HG03108 (cell line): ENCODE measurements around the gene TINAG.

ENCODE experiments used
- ATAC-seq: cut with Tn5 transposase; IDR thresholded peaks from one replicate; pipeline ENCODE4 v1.9.1; 2021; ENCODE audit warnings: moderate library complexity; ENCODE audit not compliant: unreplicated experiment

The TINAG gene, protein sequence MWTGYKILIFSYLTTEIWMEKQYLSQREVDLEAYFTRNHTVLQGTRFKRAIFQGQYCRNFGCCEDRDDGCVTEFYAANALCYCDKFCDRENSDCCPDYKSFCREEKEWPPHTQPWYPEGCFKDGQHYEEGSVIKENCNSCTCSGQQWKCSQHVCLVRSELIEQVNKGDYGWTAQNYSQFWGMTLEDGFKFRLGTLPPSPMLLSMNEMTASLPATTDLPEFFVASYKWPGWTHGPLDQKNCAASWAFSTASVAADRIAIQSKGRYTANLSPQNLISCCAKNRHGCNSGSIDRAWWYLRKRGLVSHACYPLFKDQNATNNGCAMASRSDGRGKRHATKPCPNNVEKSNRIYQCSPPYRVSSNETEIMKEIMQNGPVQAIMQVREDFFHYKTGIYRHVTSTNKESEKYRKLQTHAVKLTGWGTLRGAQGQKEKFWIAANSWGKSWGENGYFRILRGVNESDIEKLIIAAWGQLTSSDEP

DNA sequence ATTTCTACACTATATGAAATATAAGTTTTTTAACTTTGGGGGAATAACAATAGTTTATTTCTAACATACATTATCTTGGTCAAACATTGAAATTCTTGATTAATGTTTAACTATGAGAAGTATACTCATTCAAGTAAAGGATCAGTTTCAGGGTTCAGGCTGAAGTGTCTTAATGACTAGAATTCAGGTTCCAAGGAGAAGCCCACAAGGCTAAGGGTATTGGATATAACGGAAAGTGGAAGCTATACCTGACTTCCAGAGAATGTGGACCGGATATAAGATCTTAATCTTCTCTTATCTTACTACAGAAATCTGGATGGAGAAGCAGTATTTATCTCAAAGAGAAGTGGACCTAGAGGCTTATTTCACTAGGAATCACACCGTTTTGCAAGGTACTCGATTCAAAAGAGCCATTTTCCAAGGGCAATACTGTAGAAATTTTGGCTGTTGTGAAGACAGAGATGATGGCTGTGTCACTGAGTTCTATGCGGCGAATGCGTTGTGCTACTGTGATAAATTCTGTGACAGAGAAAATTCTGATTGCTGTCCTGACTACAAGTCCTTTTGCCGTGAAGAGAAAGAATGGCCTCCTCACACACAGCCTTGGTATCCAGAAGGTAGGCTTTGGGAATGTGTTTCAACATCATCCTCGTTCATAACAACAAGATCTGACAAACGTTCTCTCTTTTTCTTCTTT, at the start of gene TINAG:
TSS of gene TINAG (plus strand) at position 153 of the 697 bp plus-strand sequence. CDS start at position 263, 110 bp downstream.
- ATAC-seq = peak; percentile 40

DNA sequence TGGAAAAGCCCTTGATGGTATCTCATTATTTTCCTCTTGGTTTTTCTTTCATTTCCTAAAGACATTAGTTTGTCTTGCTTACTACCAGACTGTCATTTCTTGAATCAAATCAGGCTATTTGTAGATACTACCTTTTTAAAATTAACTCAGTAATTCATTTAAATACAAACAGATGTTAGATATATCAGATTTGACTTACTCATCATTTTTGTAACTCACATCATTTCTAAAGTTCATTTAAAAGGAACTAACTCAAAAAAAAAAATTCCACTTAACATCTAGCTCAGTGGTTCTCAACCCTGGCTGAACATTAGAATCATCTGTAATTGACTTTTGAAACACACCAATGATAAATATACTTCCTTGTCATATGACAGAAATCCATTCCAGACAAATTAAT, 48.2 kb upstream of the TINAG start:
- ATAC-seq = no peak

DNA sequence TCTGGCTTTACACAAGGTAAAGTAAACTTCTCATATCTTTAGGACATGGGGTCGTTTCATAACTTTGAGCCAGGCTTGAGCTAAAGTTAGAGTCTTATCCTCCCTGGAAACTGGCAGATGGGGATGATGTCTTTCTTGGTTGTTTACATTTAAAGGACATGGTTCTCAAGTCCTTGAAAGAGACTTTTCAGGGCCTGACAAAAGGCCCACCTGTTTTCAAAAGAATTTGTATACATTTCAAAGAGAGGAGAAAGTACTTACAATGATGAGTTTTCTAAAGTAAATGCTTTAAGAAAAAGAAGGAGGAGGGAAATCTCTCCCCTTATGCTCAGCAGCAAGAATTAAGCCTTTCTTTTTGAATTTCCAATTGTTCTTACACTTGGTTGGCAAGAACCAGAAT, 45.7 kb upstream of the TINAG start:
- ATAC-seq = no peak

- ATAC-seq = no peak
These were observed 45.3 kb upstream of the TINAG start for GRCh38 chr6:54262971-54263370.

DNA sequence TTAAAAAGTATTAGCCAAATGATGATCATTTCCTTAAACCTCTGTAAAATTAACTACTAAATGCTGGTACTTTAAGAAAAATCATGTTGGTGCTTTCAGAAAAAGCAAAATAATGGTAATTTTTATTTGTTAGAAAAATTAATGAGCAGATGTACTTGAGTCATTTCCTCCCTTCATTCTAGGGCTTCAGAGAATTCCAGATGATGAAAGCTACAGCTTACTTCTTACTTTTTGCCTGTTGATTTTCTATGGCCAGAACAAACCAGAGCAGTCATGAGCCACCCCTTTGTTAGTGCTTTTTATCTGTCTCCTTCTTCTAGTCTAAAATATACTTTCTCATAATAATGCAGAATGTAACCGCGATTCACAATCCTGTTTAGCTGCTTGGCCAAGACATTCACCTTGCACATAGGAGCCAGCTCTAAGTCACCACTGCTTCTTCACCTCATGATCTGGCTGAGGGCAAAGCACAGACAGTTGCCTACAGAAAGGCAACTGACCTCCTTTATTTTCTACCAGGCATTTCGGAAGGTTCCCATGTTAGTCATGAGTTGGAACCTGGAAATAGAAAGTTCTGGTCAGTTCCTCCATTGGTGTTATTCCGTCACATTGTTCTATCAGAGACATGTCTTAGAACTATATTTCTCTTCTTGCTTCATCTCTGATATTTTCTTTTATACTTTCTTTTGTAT, 43.5 kb upstream of the TINAG start:
- no peak for ATAC-seq

DNA sequence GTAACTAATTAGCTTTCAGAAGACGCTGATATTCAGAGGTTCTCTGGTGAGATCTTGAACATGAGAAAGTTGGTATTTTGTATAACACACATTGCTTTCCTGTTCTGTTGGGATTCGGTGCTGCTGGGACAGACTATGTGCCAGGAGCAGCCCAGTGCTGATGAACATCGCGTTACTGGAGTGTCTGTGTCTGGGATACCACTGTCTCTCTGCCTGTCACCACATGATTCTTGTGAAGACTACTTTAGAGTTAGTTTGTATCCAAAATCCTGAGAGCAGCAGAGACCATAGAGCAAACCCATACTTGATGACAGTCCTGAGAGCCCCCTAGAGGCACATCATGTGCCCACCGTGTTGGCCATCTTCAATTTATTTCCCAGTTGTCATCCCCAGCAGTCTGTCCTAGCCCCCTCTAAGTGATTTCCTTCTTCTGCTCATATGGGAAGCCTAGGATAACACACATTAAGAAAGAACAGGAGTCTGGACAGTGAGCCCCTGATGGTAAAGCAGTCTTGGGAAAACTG, 41.8 kb upstream of the TINAG start:
- ATAC-seq = no peak

DNA sequence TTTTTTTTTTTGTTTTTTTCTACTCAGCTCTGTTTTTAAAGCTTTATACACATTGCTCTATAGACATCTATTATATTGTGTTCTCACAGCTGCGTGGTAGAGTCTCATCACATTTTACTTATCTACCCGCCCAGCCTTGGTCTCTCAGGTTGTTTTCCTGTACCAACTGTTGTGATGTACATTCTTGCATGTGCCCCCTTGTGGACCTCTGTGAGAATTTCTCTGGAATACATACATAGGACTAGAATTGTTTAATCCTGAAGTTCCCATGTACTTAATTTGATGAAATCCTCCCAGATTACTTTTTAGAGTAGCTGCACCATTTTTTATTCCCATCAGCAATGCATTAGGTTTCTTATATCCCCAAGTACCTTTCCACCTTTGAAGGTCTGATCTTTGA, 40.4 kb upstream of the TINAG start:
- no peak for ATAC-seq

DNA sequence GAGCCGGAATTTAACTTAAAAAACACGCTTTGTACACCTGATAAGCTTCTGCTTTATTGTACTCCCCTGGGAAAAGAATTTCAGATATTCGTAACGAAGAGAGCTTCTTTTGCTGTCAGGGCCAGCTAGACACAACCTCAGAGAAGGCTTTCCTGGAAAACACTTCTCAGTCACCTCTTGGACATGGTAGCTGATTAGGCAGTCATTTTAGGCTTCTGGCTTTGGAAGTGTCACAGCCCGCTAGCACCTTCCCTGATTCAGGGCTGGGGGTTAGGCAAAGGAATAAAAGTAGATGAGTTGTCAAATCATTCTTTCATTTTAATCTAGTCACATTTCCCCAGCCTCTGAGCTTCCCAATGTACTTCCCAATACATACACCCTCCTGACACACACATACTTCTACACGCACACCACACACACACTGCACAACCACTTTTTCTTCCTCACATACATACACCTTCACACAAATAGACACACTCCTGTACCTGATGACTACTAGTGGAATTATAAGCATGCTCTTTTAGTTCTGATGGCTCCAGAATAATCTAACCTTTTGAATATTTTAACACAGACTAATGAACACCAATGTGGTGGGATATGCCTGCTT, 34.9 kb upstream of the TINAG start:
- no peak for ATAC-seq

DNA sequence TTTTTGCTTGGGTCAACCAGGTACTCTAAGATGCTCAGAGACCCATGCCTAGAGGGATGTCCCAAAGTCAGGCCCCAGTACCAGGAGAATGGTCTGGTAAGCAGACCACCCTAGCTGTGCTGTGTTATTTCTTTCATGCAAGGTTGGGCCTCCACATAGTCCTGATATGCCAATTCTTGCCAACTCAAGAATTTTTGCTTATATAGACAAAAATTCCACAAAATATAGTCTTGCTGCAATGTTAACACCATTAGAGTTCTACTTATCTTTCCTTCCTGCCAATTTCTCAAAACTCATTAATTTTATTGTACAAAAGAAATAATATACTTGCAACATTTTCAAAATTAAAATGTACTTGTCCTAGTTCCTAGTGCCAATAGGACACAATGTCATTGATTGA, 33.9 kb upstream of the TINAG start:
- no peak for ATAC-seq

DNA sequence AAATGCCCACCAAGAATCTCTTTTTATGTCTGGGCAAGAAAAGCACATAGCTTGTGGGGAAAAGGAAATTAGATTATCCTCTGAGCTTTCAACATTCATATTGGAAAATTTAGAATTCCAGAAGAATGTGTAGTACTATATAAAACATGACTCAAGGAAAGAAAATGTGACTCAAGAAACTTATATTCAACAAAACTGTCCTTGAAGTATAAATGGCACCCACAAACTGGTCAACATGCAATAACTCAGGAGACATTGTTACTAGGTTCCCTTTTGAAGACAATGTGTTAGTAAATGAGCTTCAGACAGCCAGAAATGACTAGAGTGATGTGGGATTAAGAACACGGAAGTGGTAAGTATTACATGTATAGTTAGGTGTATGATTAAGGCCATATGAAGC, 26.1 kb upstream of the TINAG start:
- no peak for ATAC-seq

GRCh38 chr6:54284161-54284860, 23.9 kb upstream of the TINAG start:
- ATAC-seq = no peak

- no peak for ATAC-seq
These were observed 22.6 kb upstream of the TINAG start for GRCh38 chr6:54285595-54285994.

DNA sequence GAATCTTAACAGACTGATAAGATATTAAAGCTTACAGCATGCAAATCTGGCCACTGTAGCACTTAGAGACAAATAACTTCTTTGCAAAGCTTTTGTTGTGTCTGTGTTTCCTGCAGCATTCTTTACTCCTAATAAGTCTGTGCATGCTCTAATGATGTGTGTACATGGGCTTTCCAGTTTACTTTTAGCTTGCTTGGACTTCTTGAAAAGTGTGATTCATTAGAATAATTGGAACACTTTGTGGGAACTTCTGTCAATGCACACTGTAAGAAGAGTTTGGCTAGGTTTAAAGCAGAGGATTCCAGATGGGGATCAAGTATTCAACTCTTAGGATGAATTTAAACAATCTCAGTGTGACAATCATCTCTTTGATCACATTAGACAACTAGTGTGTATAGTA, 22.1 kb upstream of the TINAG start:
- no peak for ATAC-seq

GRCh38 chr6:54288474-54288873, 19.8 kb upstream of the TINAG start:
- ATAC-seq = no peak

GRCh38 chr6:54289426-54289825, 18.8 kb upstream of the TINAG start:
- ATAC-seq = no peak

DNA sequence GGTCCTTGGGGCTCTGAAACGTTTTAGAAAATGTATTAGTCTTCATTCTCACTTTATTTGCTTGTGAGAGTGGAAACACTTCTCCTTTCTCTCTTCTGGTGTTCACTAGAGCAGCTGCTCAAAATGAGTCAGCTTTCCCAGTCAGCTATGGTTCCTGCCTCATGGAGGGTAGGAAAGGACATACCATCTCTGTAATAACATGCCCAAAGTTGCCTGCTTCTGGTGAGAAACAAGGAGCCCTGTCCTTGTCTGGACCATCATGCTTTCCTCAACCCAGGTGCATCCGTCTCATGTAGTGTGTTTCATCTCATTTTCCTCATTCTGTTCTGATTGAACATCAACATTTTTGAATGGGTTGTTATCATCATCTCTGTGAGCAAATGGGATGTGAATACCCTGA, 17.1 kb upstream of the TINAG start:
- ATAC-seq = peak; percentile 70

GRCh38 chr6:54291738-54292137, 16.5 kb upstream of the TINAG start:
- peak; percentile 93 for ATAC-seq

DNA sequence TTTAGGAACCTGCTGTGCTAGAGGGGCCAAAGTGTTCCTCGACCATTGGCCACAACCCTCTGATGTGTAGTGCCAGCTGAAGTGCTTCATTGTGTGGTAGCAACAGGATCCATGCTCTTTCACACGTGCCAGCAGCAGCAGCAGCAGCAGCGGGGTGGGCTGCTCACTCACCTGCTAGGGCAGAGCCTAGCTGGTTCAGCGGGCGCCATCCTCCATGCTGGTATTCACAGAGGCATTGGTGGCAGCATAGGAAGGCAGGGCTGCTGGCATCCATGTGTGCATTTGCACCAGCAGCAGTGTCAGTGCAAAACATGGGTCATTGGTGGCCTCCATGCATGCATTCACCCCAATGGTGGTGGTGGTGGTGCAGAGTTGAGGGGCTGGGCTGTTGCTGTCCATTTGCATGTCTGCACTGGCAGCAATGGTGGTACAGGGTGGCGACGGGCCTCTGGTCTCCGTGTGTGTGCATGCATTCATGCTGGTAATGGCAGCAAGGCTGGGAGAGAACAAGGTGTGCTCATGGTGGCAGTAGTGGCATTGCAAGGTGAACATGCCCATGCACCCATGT, 13.2 kb upstream of the TINAG start:
- ATAC-seq = no peak

DNA sequence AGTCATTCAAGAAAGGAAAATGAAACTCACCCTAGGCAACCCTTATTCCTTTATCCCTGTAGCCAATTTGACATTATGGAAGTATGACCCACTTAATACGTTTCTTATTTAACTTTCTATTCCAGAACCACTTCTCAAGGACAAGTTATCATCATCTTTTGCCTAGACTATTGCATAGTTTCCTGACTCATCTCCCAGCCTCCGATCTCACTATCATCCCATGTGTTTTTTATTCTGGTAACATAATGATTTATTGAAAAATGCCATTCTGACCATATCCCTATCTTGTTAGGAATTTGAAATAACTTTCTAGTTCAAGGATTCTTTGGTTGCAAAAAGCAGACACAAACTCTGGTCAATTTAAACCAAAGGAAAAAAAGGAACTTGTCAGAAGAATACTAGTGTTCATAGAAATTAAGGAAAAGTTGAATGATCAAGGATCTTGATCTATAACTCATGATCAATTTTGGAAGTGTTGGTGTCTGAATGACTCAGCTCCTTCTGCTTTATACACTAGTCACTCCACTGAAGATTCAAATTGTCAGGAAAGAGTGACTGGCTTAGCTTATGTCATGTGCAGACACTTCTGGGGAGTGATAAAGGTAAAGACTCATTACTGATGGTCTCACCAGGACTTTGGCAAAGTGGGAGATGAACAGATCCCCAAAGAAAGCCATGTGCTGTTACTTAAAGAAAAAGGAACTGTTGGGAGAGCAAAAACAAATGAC, 8.5 kb upstream of the TINAG start:
- no peak for ATAC-seq
